Measurements from ENCODE around the gene EPB41L2.

Gene EPB41L2

GRCh38 chr6:130978660-130979396, 84.2 kb downstream of the EPB41L2 start:
- in situ Hi-C loops (cut with HindIII; ENCODE audit: low sequenced_read_pairs) = no loop called here

GRCh38 chr6:130978180-130978579, 84.9 kb downstream of the EPB41L2 start:
- in situ Hi-C loops (cut with HindIII; ENCODE audit: low sequenced_read_pairs) = no loop called here

DNA sequence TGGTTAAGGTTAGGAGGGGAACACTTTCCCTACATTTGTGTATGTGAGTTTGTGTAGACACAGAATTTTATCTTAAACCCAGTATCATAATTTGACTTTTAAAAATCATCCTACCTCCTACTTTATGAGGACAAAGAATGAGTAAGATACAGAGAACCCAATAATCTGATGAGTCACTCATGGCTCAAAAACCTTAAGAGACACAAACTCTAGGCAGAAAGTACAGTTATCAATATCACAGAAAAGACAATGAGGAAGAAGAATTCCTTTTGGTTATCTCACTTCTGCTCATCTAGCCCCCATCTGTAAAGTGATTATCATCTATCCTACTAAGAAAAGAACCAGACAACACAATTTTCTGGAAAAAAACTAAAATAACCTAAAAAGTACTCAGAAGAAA, 87.7 kb downstream of the EPB41L2 start:
- in situ Hi-C loops (cut with HindIII; ENCODE audit: low sequenced_read_pairs) = no loop called here

- in situ Hi-C loops (cut with HindIII; ENCODE audit: low sequenced_read_pairs) = no loop called here
Measured at GRCh38 chr6:130973521-130974277, 89.3 kb downstream of the EPB41L2 start.

DNA sequence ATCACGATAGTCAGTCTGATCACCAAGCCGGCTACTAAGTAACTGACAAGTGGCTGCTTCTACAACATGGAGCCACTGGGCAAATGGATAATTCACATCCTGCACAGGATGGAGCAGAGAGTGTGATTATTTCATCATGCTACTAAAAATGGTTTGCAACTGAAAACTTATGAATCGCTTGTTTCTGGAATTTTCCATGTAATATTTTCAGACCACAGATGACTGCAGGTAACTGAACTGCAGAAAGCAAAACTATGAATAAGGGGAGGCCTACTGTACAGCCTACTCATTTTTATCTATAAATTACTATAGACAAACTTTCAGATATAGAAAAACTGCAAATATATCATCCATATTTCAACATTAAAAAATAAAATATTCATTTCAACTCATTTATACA, 91.5 kb downstream of the EPB41L2 start:
- in situ Hi-C loops (cut with HindIII; ENCODE audit: low sequenced_read_pairs) = no loop called here

DNA sequence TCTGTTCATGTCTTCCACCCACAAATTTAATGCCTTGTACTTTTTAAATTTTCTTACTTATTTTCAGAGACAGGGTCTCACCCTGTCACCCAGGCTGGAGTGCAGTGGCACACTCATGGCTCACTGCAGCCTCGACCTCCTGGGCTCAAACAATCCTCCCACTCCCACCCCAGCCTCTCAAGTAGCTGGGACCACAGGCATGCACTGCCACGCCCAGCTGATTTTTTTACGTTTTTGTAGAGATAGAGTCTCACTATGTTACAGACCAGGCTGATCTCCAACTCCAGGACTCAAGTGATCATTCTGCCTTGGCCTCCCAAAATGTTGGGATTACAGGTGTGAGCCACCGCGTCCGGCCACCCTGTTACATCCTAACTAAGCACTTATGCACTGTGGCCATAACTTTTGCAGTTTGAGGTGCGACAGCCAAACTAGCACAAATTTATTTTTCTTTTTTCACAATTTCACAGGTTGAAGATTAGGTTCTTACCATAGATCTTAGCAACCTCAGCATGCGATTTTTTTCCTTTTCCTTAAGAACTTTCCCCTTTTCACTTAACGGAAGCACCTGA, 92.1 kb downstream of the EPB41L2 start:
- in situ Hi-C loops (cut with HindIII; ENCODE audit: low sequenced_read_pairs) = no loop called here

- in situ Hi-C loops (cut with HindIII; ENCODE audit: low sequenced_read_pairs) = no loop called here
Measured at GRCh38 chr6:130969791-130970491, 93.1 kb downstream of the EPB41L2 start.

DNA sequence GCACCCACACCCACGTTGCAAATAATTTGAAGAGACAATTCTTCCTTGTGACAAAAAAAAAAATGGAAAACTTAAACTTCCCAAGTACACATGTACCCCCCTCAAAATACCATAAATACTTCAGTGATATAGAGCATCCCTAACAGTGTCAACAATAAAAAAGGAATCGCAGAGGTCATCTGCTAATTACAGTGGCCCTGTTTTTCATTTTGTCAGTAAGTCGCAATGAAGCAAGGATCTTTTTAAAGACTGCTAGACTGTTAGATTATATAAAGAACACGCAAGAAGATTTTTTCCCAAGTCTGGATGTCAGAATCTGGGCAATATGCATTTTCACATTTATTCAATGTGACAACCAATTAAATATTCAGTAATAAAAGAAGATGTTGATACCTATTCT, 93.9 kb downstream of the EPB41L2 start:
- in situ Hi-C loops (cut with HindIII; ENCODE audit: low sequenced_read_pairs) = no loop called here

- in situ Hi-C loops (cut with HindIII; ENCODE audit: low sequenced_read_pairs) = no loop called here
Measured at GRCh38 chr6:130968476-130968875, 94.6 kb downstream of the EPB41L2 start.

GRCh38 chr6:130967502-130968445, 95.3 kb downstream of the EPB41L2 start:
- in situ Hi-C loops (cut with HindIII; ENCODE audit: low sequenced_read_pairs) = no loop called here

DNA sequence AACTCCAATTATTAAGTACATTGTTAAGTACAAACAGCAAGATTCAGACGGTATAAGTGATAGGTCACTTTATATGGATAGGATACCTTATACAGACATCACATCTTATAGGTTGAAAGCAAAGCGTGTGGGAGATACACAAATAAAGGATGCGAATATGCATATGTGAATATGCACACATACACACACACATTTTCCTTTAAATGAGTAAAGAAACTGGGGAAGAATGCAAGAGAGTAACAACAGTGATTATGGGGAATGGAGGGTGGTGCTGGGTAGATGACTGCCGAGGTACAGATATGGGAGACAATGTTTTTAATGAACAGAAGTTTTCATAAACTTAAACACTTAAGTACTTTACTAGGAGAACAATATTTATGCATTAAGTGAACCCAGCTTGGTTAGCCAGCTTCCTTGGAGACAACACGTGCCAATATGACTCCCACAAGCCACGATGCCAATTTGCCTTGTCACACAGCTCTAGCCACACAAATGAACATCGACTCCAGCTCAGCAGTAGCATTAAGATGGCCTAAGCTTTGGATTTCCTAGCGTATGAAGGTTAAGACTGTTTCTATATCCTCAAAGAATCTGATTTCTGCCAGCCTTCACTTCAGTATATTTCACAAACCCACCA, 96.6 kb downstream of the EPB41L2 start:
- in situ Hi-C loops (cut with HindIII; ENCODE audit: low sequenced_read_pairs) = no loop called here

DNA sequence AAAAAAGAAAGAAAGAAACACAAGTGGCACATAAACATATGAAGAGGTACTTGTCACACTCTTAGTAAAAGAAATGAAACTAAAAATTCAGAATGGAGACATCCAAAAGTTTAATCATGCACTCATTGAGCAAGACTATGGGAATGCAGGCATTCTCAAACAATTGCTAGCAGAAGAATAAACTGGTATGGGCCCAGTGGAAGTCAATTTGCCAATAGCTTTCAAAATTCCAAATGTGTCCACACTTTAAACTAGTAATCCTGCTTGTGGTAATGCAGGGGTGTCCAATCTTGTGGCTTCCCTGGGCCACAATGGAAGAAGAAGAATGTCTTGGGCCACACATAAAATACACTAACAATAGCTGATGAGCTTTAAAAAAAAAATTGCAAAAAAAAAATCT, 97.4 kb downstream of the EPB41L2 start:
- in situ Hi-C loops (cut with HindIII; ENCODE audit: low sequenced_read_pairs) = no loop called here

GRCh38 chr6:130964808-130965604, 98.0 kb downstream of the EPB41L2 start:
- in situ Hi-C loops (cut with HindIII; ENCODE audit: low sequenced_read_pairs) = no loop called here

GRCh38 chr6:130964289-130964688, 98.8 kb downstream of the EPB41L2 start:
- in situ Hi-C loops (cut with HindIII; ENCODE audit: low sequenced_read_pairs) = no loop called here

GRCh38 chr6:130962966-130963365, 100.1 kb downstream of the EPB41L2 start:
- in situ Hi-C loops (cut with HindIII; ENCODE audit: low sequenced_read_pairs) = no loop called here

GRCh38 chr6:130961148-130961547, 101.9 kb downstream of the EPB41L2 start:
- in situ Hi-C loops (cut with HindIII; ENCODE audit: low sequenced_read_pairs) = no loop called here

DNA sequence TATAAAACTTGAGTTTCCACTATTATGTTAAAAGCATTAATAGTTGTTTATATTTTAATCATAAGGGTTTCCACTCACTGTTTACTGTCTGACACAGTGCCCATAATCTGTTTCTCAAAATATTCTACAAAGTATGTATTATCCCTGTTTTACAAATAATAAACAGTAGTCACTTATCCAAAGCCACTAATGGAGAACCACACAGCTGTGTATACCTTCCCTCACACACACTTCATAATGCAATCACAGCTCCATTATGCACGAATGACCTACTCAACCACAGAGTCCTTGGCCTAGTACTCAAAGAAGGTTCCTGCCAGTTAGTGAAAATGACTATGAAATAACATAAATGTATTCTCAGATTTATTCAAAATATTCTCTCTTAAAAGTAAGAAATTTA, 103.1 kb downstream of the EPB41L2 start:
- in situ Hi-C loops (cut with HindIII; ENCODE audit: low sequenced_read_pairs) = no loop called here

GRCh38 chr6:130958468-130958867, 104.6 kb downstream of the EPB41L2 start:
- in situ Hi-C loops (cut with HindIII; ENCODE audit: low sequenced_read_pairs) = no loop called here

GRCh38 chr6:130955755-130956154, 107.3 kb downstream of the EPB41L2 start:
- in situ Hi-C loops (cut with HindIII; ENCODE audit: low sequenced_read_pairs) = no loop called here
